Transverse colon (tissue), 3 donors: ENCODE data around the gene EIF1AX.

Source experiments
- CTCF ChIP-seq, 5 experiments: fragments of 200-600 bp in 3 of 5; fragments of 450-650 bp in 2 of 5; sonication (generic) in 3 of 5; IDR thresholded peaks; 1 replicate in 2 of 5; 2 replicates in 3 of 5; pipeline ENCODE4 v1.5.1; 2016 to 2017; ENCODE audit warnings: antibody characterized with exemption in 5 of 5, inconsistent platforms in 3 of 5, mild to moderate bottlenecking in 2 of 5, moderate library complexity in 1 of 5
- POLR2A ChIP-seq: fragments of 450-650 bp; IDR thresholded peaks from one replicate; pipeline ENCODE4 v1.6.1; 2016; ENCODE audit warnings: antibody characterized with exemption, mild to moderate bottlenecking, moderate library complexity

GRCh38 chrX:20130357-20130756, 11.3 kb downstream of the EIF1AX start:
- TF ChIP-seq POLR2A (no peak), CTCF (IDR thresholded peaks at IDR 0.05) (no peak)
